Hematopoietic multipotent progenitor cell treated with erythropoietin and hydrocortisone succinate and interleukin-3 and kit ligand, for 6 days (in vitro differentiated cells): ENCODE data around the gene ARID1B.
"Not testable (repeated sequence)": the region's sequence is repeated elsewhere in the genome, so short reads cannot be mapped to it uniquely, and the experiment has no call there.

Experiments used
- DNase-seq: peaks from one replicate; pipeline ENCODE4 v3.0.0-alpha.2; 2015

The ARID1B gene

DNA sequence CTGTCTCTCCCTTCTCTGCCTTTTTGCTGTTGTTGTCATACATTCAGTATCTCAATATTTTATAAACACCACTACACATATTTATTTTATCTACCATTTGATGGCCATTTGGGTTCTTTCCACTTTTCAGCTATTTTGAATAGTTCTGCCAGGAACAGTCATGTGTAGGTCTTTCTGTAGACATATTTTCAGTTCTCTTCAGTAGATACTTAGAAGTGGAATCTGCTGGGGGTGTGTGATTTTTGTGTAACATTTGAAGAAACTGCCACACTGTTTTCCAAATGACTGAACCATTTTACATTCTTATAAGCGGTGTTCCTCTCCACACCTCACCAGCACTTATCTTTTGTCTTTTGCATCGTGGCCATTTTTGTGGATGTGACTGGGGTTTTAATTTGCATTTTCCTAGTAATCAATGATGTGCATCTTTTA lies 197.7 kb downstream of the ARID1B start:
- DNase-seq = no peak

DNA sequence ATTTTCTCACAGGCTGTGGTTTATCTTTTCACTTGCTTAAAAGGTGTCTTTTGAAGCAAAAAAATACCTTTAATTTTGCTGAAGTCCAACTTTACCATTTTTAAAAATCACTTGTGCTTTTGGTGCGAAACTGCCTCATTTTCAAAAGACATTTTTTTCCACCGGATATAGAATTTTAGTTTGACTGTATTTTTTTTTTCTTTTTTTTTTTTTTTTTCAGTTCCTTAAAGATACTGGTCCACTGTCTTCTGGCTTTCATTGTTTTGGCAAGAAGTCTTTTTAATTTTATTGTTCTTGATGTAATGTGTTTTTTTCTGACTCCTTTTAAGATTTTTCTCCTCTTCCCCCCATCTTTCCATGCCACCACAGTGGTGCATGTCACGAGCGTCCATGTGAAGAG lies 198.2 kb downstream of the ARID1B start:
- no peak for DNase-seq

DNA sequence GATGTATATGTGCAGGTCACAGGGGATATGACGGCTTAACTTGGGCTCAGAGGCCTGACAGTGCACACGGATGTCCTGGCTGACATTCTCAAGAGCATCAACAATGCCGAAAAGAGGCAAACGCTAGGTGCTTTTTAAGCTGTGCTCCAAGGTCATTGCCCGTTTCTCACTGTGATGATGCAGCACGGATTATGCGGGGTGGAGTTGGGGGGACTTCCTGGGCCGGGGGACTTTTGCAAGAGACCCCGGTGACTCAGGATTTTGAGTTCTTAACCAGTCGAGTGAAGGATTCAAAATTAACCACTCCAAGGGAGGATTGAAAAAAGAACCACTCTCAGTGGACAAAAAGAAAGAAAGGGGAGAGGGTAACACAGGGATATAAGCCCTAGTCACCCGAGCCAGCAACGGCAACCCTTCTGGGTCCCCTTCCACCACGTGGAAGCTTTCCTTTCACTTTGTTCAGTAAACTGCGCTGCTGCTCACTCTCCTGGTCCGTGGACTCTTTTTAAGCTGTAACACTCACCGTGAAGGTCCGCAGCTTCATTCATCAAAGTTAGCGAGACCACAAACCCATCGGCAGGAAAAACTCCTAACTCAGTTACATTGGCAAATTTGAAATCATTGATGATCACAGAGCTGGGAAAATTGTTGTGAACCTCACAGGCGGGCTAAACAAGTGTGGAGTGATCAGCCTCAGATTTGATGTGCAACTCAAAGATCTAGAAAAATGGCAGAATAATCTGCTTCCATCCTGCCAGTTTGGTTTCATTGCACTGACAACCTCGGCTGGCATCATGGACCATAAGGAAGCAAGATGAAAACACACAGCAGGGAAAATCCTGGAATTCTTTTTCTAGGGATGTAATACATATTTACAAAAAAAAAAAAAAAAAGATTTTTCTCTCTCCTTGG lies 199.3 kb downstream of the ARID1B start:
- no peak for DNase-seq

DNA sequence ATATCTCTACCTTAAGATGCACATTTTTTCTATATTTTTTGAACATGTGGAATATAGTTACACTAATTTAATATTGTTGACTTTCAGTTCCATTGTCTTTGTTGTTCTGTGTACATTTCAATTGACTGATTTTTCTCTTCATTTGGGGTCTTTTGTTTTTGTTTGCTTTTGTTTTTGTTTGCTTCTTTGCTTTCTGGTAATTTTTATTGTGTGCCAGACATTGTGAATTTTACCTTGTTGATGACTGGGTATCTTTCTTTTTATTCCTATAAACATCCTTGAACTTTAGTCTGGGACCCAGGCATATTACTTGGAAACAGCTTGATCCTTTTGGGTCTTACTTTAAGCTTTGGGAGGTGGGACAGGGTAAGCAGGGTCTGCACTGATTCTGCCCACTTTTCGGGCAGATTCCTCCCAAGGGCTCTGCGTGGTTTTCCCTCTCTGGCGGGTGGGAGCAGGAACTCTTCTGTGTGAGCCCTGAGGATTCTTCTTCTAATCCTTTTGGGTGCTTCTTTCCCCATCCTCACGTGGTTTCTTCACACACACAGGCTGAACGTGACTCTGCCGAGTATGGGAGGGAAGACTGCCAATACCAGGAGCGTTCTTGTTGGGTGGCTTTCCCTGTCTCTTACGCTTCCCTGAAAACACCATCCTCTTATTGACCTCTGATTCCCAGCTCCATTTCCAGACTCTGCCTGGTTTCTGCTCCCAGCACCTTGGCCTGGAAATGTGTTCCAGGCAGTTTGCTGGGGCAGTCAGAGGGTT lies 200.5 kb downstream of the ARID1B start:
- no peak for DNase-seq

DNA sequence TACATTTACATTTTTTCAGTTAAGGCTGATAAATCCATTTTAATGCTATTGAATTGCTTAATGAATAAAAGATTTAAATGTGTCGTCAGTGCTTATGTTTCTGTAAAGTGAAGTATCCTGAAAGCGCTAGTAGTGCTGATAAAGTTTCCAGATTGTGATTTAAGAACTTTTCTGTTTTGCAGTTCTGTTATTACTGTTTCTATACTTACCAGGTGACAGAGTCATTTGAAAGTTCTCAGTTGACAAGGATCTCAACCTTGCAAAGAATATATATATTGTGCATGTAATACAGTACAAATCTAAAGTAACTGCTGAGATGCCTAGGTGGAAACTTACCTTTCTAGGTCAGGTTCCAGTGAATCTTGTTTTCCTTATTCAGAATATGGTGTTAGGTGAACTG lies 201.8 kb downstream of the ARID1B start:
- no peak for DNase-seq

DNA sequence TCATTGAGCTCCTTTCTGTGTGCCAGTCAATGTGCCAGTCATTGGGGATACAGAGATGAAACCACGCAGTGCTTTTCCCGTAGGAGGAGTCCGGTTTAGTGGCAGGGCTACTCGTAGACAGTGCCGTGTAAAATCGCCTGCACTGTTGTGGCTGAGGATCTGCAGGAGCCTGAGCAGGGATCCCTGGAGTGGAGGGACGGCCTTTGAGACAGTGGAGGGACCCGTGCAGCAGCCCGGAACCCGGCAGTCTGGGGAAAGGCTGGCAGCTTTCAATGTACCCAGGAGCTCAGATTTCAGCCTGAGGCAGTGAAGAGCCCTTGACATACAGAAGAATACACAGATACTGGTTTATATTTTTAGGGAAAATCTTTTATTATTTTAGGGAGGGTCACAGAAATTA lies 203.3 kb downstream of the ARID1B start:
- DNase-seq = no peak

DNA sequence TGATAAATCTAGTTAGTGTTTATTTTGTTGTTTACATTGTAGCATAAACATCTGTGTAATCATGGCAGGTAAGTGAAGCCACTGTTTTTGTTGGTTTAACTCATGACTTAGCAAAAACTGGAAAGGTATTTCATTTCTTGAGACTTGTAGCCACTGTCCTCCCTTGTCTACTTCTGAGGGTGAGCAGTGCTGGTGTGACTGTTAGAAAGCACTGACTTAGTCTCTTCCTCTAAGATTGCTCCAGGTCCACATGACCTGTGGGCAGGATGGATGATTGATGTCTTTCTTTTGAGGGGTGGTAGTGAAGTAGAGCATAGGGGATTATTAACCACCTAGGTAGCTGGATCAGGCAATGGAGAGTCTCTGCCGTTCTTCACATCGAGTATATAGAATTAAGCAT lies 203.8 kb downstream of the ARID1B start:
- DNase-seq = no peak

DNA sequence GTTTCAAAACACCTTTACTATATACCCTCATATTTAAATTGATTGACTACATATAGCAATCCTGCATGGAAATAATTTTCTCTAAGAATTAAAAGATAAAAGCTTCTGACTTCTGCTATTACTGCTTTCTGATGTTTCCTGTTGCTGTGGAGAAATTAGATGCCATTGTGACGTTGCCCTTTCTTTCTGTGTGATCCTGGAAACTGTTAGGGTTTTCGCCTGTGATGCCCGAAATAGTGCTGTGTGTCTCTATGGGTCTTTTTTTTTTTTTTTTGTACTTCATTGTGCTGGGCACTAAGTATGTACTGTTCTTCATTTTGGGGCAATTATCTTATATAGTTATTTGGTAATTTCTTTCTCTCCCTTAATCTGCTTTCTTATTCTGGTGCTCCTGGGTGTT lies 205.0 kb downstream of the ARID1B start:
- no peak for DNase-seq

DNA sequence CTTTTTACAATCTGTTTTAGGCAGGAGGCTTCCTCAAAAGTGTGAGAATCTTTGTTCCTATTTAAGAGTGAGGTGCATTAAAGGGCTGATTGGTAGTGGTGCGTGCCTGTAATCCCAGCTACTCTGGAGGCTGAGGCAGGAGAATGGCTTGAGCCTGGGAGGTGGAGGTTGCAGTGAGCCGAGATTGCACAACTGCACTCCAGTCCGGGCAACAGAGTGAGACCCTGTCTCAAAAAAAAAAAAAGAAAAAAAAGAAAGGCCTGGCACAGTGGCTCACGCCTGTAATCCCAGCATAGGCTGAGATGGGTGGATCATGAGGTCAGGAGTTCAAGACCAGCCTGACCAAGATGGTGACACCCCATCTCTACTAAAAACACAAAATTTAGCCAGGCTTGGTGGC lies 205.7 kb downstream of the ARID1B start:
- DNase-seq = not testable (repeated sequence)

DNA sequence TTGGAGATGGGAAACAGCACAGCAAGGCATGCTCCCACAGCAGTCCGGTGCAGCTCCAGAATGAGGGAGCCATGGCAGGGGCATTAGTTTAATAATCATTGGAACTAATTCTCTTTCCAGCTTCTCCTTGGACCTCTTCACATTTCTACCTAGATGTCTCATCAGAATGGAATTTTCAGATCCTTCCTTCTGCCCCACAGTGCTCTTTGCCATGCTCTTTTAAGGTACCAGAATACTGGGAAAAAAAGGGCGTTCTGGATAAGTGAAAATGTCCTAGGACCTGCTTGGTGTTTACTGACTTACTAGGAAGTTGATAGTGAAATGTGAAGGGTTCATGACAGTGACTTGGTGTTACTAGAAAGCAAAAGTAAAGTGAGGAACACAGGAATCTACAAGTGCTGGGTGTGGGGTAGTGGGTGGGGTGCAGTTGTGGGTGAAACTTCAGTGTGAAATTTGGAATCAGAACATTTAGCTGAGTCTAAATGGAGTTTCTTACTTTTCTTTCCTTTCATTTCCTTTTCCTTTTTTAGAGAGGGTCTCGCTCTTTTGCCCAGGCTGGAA lies 207.1 kb downstream of the ARID1B start:
- no peak for DNase-seq

DNA sequence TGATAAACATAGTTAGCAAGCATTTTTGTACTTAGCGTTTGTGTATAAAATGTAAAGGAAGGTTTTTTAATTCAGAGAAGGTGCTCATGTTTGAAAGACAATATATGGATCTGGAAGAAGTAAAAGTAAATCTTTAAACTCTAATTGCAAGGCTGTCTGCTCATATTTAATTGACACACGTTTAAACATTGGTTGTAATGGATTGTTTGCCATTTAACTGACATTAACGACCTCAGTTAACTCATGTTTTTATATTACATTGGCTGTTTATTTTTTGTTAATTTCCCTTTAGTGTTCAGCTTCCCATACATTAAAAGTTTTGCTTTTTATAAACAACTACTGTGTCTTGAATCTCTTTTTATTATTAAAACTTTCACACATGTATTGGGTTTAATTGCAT lies 208.1 kb downstream of the ARID1B start:
- no peak for DNase-seq

DNA sequence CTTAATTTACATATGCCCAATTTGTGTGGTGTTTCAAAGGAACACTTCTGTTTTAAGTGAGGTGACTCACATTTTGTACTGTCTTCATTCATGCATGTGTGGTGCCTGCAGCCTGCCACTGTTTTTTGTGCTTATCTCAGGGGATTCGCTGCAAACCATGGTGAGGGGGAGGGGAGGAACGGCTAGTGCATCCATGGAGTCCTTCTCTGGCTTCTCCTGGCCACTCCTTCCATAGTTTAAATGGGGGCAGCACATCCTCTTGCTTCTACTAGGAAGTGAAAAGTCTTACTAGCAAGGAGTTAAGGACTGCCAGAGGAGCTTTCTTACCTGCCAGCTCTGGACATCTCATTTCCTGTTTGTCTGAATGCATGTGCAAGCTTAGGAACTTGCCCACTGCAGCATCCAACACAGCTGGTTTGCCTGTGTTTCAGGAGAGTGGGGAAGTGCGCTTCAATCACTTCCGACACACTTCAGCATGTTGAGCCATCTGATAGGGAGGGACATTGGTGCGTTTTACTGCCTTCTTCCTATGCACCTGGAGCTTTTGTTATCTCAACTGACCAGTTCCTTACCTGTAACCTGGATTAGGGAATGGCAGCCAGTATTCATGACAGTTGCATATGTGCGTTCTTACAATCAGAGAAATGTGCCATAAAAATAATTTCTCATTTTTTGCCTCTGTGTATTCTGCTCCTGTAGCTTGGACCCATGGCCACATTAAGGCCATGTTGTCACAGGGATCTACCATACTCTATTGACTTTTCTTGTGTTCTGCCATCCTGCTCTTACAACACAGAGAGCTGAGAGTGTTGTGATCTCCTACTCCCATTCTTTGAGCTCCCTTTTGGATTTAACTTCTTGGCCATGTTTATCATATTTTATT lies 211.3 kb downstream of the ARID1B start:
- peak; percentile 69 for DNase-seq

DNA sequence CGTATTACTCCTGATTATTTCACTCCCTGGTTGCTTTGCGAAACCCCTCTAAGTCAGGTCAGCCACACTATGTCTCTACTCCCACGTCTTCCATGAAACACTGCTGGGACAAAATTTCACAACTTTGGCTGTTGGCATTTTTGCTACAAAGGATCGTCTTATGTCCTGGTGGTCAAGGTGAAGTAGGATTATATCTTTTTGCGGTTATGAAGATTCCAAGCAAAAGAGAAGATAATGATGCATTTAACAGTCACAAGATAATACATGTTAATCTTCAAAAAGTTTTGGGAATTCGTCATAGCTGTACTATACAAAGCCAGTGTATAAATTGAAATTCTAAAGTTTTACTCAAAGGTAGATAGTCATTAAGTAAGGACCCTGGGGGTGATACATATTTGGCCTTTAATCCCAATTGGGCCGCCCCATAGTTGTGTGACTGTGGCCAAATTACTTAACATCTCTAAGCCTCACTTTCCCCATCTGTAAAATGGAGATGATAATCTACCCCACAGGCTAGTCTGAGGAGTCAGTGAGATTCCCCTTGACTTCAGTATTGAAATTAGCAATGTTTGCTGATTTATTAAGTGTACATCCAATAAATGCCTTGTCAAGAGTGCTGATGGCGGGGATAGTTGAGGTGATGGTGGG lies 212.1 kb downstream of the ARID1B start:
- DNase-seq = no peak

DNA sequence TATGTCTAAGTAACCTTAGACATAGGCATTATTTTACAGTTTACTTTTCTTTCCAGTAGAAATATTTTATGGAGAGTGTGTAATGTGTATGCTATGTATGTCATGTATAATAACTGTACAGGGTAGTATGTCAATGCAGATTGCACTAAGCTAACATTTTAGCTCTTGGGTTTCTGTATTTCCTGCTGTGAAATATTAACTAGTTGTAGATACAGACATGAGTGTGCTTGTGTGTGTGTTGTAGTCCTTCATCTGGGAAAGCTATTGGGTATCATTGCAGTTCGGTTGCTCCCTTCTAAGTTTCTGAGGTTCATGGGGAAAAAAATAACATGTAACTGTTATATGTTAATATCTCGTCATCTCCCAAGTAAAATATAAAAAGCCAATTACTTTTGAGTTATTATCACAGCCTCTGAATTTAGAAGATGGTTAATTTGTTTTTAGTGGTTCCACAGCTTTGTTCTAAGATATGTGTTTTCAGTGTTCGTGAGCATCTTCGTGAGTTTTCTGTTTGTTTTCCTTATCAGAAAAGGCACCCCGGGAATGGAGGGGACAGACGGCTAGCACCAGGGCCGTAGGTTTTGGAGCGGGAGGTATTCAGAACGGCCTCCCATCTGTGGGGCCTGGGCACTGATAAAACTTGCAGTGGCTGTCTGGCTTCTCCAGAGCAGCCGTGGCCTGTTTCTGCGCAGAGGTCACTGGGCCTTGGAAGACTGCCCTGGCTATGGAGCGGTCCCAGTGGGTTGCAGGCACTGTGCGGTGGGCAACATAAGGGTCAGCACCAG lies 215.0 kb downstream of the ARID1B start:
- DNase-seq = peak; percentile 65

DNA sequence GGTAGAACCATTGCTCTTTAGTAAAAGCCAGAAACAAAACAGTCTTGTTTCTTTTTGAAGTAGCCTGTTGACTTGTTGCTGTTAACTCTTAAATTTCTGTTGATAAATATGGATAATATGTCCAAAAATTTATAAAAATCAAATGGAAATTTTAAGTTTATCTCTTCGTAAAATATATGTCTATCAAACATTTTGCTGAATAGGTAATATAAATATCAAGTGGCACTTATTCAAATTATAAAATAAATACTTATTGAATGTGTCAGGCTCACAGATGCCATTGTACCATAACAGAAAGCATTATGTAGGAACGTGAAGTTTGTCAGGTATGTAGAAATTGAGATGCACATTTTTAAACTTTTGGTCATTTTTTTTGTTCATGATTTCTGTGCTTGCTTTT lies 216.5 kb downstream of the ARID1B start:
- no peak for DNase-seq

DNA sequence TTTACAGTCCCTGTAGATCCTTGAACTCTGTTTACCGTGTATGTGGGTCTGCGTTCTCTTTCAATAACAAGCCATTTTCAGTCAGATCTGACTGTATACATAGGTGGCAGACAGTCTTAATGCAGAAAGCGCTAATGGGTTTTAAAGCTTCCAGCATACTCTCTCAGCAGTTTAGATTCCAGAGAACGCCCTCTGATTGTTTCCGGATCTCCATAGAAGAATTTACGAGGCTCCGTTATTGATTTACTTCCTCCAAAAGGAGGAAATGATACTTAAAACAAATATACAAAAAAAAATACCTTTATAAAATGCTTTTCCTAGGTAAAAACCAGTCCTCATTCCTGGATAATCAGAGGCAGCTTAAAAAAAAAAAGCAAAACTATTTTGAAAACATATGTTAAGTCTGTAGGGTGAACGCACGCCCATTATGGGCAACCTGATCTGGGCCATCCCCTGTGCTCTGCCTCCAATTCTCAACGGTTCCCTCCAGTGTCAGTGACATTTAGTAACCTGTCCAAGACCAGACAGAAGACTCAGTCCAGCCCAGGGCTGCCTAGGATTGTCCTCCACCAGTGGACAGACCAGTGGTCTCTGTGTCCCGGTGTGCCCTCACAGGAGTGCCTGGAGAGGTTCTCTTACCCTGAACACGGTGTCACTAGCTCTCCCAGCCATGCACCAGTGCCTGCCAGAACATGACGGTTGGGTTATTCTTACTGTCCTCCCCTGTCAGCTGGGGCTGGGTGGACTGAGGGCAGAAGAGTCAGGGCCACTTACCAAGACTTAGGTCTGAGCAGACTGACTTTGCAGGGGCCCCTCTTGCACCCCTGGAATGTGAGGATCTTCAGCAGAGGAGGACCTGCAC lies 217.3 kb downstream of the ARID1B start:
- no peak for DNase-seq

DNA sequence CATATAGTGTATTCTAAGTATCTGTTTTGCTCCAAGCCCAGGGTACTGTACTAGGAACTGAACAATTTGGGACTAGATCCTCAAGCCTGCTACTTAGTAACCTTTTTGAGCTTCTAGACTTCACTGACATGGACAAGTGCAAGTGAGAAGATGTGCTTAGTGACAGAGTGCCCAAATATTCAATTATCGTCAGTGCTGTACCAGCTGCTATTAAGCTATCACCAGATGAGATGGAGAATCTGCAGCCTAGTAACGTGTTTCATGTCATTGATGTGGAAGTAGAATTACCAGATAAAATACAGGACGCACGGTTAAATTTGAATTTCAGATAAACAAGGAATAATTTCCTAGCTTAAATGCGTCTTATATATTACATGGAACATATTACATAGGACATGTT lies 218.3 kb downstream of the ARID1B start:
- no peak for DNase-seq

DNA sequence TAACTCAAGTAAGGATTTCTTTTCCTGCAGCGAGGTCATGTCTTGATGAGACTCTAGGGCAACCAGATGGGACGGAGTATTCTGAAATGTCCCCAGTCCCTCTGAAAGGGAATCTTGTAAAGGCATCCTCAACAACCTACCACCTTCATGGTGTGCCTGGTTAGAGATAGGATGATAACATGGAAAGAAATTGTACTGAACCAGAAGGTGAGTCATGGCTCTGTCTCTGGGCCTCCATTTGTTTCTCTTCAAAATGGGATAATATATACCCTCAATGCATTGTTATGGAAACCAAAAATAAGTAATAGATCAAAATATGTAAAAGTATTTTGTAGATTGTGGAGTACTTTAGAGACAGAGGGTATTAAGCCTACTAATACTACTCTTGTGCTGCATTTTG lies 219.1 kb downstream of the ARID1B start:
- DNase-seq = no peak

DNA sequence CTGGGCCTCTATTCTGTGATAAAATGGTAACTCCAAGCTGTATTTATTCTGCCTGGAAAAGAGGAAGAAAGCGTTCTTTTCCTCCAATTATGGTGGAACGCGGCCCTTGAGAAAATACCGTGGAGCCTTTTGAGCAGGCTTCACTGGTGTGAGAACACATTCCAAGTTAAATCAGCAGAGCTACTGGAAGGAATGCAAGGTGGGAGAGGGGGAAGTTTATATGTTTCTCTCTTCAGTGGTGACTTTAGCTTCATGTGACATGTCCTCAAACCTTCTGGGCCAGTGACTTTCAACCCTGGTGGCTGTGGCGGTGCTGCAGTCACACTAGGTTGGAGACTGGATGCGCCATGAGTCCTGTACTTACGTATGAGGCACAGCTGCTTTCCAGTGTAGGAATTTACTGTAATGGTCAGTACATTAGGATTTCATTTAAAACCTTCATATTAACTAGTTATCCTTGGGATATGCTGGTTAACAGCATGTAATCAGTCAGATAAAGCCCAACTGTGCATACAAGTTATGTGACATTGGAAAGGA lies 221.7 kb downstream of the ARID1B start:
- DNase-seq = no peak

DNA sequence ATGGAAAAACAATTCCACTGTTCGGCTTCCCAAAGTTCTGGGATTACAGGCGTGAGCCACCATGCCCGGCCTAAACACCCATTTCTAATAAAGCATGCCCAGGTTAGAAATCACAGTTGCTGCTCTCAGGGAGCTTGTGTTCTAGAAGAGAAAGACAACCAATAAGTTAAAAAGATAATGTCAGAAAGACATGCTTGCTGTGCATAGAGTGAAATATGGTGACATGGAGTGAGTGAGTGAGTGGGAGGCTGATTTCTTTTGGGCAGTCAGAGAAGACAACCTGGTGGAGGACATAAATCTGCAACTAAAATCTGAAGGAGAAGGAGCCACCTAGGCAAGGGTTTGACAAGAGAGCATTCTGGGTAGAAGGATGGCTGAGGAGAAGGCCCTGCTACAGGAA lies 222.6 kb downstream of the ARID1B start:
- no peak for DNase-seq
